Hepatocyte (in vitro differentiated cells): ENCODE results near the gene QPRT.

Experiments used
- EZH2 ChIP-seq: fragments of 200-600 bp; sonication (generic); IDR thresholded peaks from 2 replicates; pipeline ENCODE4 v1.6.1; 2016; ENCODE audit warnings: antibody characterized with exemption, mild to moderate bottlenecking, borderline replicate concordance
- TF ChIP-seq, protein P1 (sequence below): fragments of 200-600 bp; sonication (generic); IDR thresholded peaks from 2 replicates; pipeline ENCODE4 v1.5.1; 2016; ENCODE audit warnings: antibody characterized with exemption, mild to moderate bottlenecking; ENCODE audit not compliant: poor library complexity

DNA sequence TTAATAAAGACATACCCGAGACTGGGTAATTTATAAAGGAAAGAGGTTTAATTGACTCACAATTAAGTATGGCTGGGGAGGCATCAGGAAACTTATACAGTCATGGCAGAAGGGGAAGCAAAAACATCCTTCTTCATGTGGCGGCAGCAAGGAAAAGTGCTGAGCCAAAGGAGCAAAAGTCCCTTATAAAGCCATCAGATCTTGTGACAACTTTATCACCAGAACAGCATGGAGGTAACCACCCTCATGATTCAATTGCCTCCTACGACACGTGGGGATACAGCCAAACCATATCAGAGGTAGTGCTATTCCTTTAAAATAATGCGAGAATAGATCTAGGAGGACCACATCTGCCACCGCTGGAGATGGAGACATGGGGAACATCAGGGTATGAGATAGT, 57.8 kb downstream of the QPRT start:
- TF ChIP-seq, protein P1, sequence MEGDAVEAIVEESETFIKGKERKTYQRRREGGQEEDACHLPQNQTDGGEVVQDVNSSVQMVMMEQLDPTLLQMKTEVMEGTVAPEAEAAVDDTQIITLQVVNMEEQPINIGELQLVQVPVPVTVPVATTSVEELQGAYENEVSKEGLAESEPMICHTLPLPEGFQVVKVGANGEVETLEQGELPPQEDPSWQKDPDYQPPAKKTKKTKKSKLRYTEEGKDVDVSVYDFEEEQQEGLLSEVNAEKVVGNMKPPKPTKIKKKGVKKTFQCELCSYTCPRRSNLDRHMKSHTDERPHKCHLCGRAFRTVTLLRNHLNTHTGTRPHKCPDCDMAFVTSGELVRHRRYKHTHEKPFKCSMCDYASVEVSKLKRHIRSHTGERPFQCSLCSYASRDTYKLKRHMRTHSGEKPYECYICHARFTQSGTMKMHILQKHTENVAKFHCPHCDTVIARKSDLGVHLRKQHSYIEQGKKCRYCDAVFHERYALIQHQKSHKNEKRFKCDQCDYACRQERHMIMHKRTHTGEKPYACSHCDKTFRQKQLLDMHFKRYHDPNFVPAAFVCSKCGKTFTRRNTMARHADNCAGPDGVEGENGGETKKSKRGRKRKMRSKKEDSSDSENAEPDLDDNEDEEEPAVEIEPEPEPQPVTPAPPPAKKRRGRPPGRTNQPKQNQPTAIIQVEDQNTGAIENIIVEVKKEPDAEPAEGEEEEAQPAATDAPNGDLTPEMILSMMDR, result no peak
- TF ChIP-seq EZH2, result no peak
